HCT116 (cell line): ENCODE data around the gene P2RY12. TPM values are rescaled to one million over a fixed set of nuclear protein-coding genes. Genes with fewer than 3 reads are reported as not detected.

Experiments
- ATAC-seq: fragments of 200-7000 bp; cut with Tn5 transposase; 2 replicates; pipeline ENCODE4 v1.9.1; 2020; ENCODE audit warnings: mild to moderate bottlenecking, moderate library complexity
- BruUV-seq: library from RNA; stranded (reverse); fragments of 400-500 nt; replicated peaks from 2 replicates; lab custom pipeline; 2021; lab: Mats Ljungman, UMichigan
- CTCF ChIA-PET: fragments of 300-600 bp; sonication (Branson Sonifier 250); formaldehyde crosslinking; loops from one replicate; lab custom pipeline; 2021; ENCODE audit warnings: antibody characterized with exemption; lab: Charles Lee
- POLR2A ChIA-PET: fragments of 300-600, 350-600 bp; sonication (Branson Sonifier 250); formaldehyde crosslinking; loops from one replicate; lab custom pipeline; 2021; ENCODE audit warnings: antibody characterized with exemption; lab: Charles Lee
- RAD21 ChIA-PET, 2 experiments: fragments of 300-600 bp; sonication (Branson Sonifier 250); formaldehyde crosslinking; loops; one replicate each; lab custom pipeline; 2023; ENCODE audit warnings: low total read pairs in 2 of 2; ENCODE audit not compliant: uncharacterized antibody in 2 of 2, unreplicated experiment in 2 of 2, low non-redundant PET in 1 of 2; lab: Charles Lee
- DNase-seq: peaks from one replicate; pipeline ENCODE4 v3.0.0-alpha.2; 2010; ENCODE audit warnings: low read depth, low spot score
- H2AFZ ChIP-seq: fragments of 200-600 bp; shearing (Covaris generic), sonication (generic); 2 replicates; pipeline ENCODE4 v1.6.1; 2017; ENCODE audit warnings: low read depth, mixed run types, mixed read lengths, antibody characterized with exemption, low read length; ENCODE audit not compliant: poor library complexity, severe bottlenecking
- H3K27ac ChIP-seq: 2 replicates; pipeline ENCODE4 v1.5.1; 2012; ENCODE audit warnings: low read depth, low read length
- H3K27me3 ChIP-seq: fragments of 200-600 bp; sonication (generic); 2 replicates; pipeline ENCODE4 v1.6.1; 2016; ENCODE audit warnings: mixed run types, low read length, mixed read lengths; ENCODE audit not compliant: insufficient read depth
- H3K36me3 ChIP-seq, 2 experiments: fragments of 200-500 bp in 1 of 2; fragments of 200-600 bp in 1 of 2; sonication (Bioruptor generic) in 1 of 2; sonication (generic) in 1 of 2; 2 replicates each; pipeline versions ENCODE4 v1.5.1 to v1.6.1; 2014 to 2016; ENCODE audit warnings: low read length in 2 of 2, inconsistent platforms in 1 of 2, mixed read lengths in 1 of 2, mixed run types in 1 of 2; ENCODE audit not compliant: insufficient read depth in 2 of 2, control insufficient read depth in 1 of 2
- H3K4me1 ChIP-seq, 2 experiments: fragments of 200-600 bp in 1 of 2; sonication (generic) in 1 of 2; 2 replicates each; pipeline versions ENCODE4 v1.5.1 to v1.6.1; 2012 to 2017; ENCODE audit warnings: low read length in 2 of 2, inconsistent platforms in 1 of 2, mild to moderate bottlenecking in 1 of 2, mixed read lengths in 1 of 2, mixed run types in 1 of 2, moderate library complexity in 1 of 2; ENCODE audit not compliant: insufficient read depth in 2 of 2, control insufficient read depth in 1 of 2
- H3K4me2 ChIP-seq: fragments of 200-600 bp; sonication (generic); 2 replicates; pipeline ENCODE4 v1.6.1; 2017; ENCODE audit warnings: mixed run types, low read length, mixed read lengths
- H3K4me3 ChIP-seq, 2 experiments: fragments of 200-600 bp in 1 of 2; sonication (generic) in 1 of 2; replicated peaks in 1 of 2; 2 replicates each; pipeline ENCODE4 v1.5.1; 2011 to 2016; ENCODE audit warnings: low read length in 2 of 2, control low read depth in 1 of 2, low read depth in 1 of 2, mild to moderate bottlenecking in 1 of 2, mixed read lengths in 1 of 2, mixed run types in 1 of 2
- H3K79me2 ChIP-seq: fragments of 200-600 bp; sonication (generic); 2 replicates; pipeline ENCODE4 v1.6.1; 2017; ENCODE audit warnings: mild to moderate bottlenecking, mixed run types, low read length, moderate library complexity, mixed read lengths; ENCODE audit not compliant: insufficient read depth
- H3K9ac ChIP-seq: fragments of 200-600 bp; sonication (generic); 2 replicates; pipeline ENCODE4 v1.6.1; 2016; ENCODE audit warnings: low read length, mixed read lengths
- H3K9me2 ChIP-seq: fragments of 200-600 bp; sonication (generic), shearing (Covaris generic); 2 replicates; pipeline ENCODE4 v1.6.1; 2017; ENCODE audit warnings: mixed run types, mild to moderate bottlenecking, moderate library complexity; ENCODE audit not compliant: insufficient read depth
- H3K9me3 ChIP-seq, 2 experiments: fragments of 200-500 bp in 1 of 2; fragments of 200-600 bp in 1 of 2; sonication (Bioruptor generic) in 1 of 2; sonication (generic) in 1 of 2; 2 replicates each; pipeline ENCODE4 v1.6.1; 2014 to 2017; ENCODE audit warnings: low read length in 2 of 2, mixed read lengths in 2 of 2, inconsistent platforms in 1 of 2, low read depth in 1 of 2, mild to moderate bottlenecking in 1 of 2, mixed run types in 1 of 2, moderate library complexity in 1 of 2; ENCODE audit not compliant: control insufficient read depth in 1 of 2, insufficient read depth in 1 of 2
- H4K20me1 ChIP-seq: fragments of 200-600 bp; sonication (generic), shearing (Covaris generic); 2 replicates; pipeline ENCODE4 v1.6.1; 2017; ENCODE audit warnings: mixed run types, mild to moderate bottlenecking, moderate library complexity; ENCODE audit not compliant: insufficient read depth
- CBX3 ChIP-seq: IDR thresholded peaks from 2 replicates; pipeline ENCODE4 v1.6.1; 2012; ENCODE audit warnings: low read depth
- CEBPB ChIP-seq: IDR thresholded peaks from 2 replicates; pipeline ENCODE4 v1.6.1; 2012; ENCODE audit warnings: low read depth
- EGR1 ChIP-seq: IDR thresholded peaks from 2 replicates; pipeline ENCODE4 v1.6.1; 2012; ENCODE audit warnings: low read depth
- ELF1 ChIP-seq: IDR thresholded peaks from 2 replicates; pipeline ENCODE4 v1.6.1; 2012; ENCODE audit warnings: low read depth, borderline replicate concordance
- EZH2 ChIP-seq: fragments of 200-600 bp; sonication (generic); IDR thresholded peaks from 2 replicates; pipeline ENCODE4 v1.6.1; 2017; ENCODE audit warnings: antibody characterized with exemption, mixed run types
- EZH2phosphoT487 ChIP-seq: fragments of 200-600 bp; IDR thresholded peaks from 2 replicates; pipeline ENCODE4 v1.6.1; 2018; ENCODE audit warnings: antibody characterized with exemption, borderline replicate concordance
- FOSL1 ChIP-seq: IDR thresholded peaks from 2 replicates; pipeline ENCODE4 v1.6.1; 2012; ENCODE audit warnings: low read depth
- JUND ChIP-seq: IDR thresholded peaks from 2 replicates; pipeline ENCODE4 v1.6.1; 2012
- MAX ChIP-seq: IDR thresholded peaks from 2 replicates; pipeline ENCODE4 v1.6.1; 2012
- POLR2A ChIP-seq: IDR thresholded peaks from 2 replicates; pipeline ENCODE4 v1.7.0; 2011; ENCODE audit warnings: borderline replicate concordance; ENCODE audit not compliant: insufficient read depth, insufficient read length; ENCODE audit errors: extremely low read depth
- POLR2AphosphoS5 ChIP-seq: IDR thresholded peaks from 2 replicates; pipeline ENCODE4 v1.6.1; 2011; ENCODE audit warnings: mild to moderate bottlenecking, low read depth, low read length, moderate library complexity
- RAD21 ChIP-seq: IDR thresholded peaks from 2 replicates; pipeline ENCODE4 v1.6.1; 2012; ENCODE audit warnings: low read depth, mild to moderate bottlenecking
- SIN3A ChIP-seq: IDR thresholded peaks from 2 replicates; pipeline ENCODE4 v1.6.1; 2012; ENCODE audit warnings: low read depth
- SP1 ChIP-seq: IDR thresholded peaks from 2 replicates; pipeline ENCODE4 v1.6.1; 2012; ENCODE audit warnings: low read depth
- SRF ChIP-seq: IDR thresholded peaks from 2 replicates; pipeline ENCODE4 v1.6.1; 2012; ENCODE audit warnings: low read depth
- TCF7L2 ChIP-seq: IDR thresholded peaks from 2 replicates; pipeline ENCODE4 v1.7.0; 2011; ENCODE audit warnings: borderline replicate concordance, inconsistent platforms; ENCODE audit not compliant: insufficient read depth, insufficient read length; ENCODE audit errors: extremely low read depth
- YY1 ChIP-seq: IDR thresholded peaks from 2 replicates; pipeline ENCODE4 v1.6.1; 2011; ENCODE audit warnings: low read length, low read depth, moderate library complexity, mild to moderate bottlenecking; ENCODE audit not compliant: insufficient replicate concordance; ENCODE audit errors: extremely low read depth
- ZFX ChIP-seq: fragments of 450-650 bp; IDR thresholded peaks from 2 replicates; pipeline ENCODE4 v1.6.1; 2017
- intact Hi-C: fragments of 100-400 bp; cut with micrococcal nuclease; formaldehyde crosslinking; loops from 2 replicates; pipeline ENCODE4 v1.10.0; 2022
- total RNA-seq: library from RNA; stranded (reverse); gene quantifications from one replicate; pipeline ENCODE4 v1.2.1, GENCODE V29; 2021; ENCODE audit not compliant: unreplicated experiment
- TF ChIP-seq, protein P1 (sequence below): IDR thresholded peaks from 2 replicates; pipeline ENCODE4 v1.6.1; 2011; ENCODE audit warnings: mild to moderate bottlenecking, low read length, moderate library complexity; ENCODE audit not compliant: insufficient replicate concordance; ENCODE audit errors: extremely low read depth
- TF ChIP-seq, protein P2 (sequence below), 3 experiments: fragments of 200-600 bp in 1 of 3; sonication (generic) in 1 of 3; IDR thresholded peaks in 2 of 3; conservative IDR thresholded peaks in 1 of 3; 2 replicates each; pipeline ENCODE4 v1.5.1; 2012 to 2017; ENCODE audit warnings: low read depth in 2 of 3, low read length in 2 of 3, antibody characterized with exemption in 1 of 3, borderline replicate concordance in 1 of 3, control low read depth in 1 of 3, mild to moderate bottlenecking in 1 of 3, mixed read lengths in 1 of 3, mixed run types in 1 of 3, moderate library complexity in 1 of 3; ENCODE audit not compliant: insufficient read depth in 1 of 3

The P2RY12 gene
- total RNA-seq, 1 experiment from 2014 or later: not detected

GRCh38 chr3:151329363-151329762 is 55.2 kb downstream of the P2RY12 start, which contains the start of gene P2RY13:
Gene P2RY13 (minus strand): TSS chr3:151329549. CDS start chr3:151329528, 21 bp downstream.
- Histone ChIP-seq H3K9me3 (no peaks in the 10 kb centered on the region), H4K20me1 (no peaks in the 10 kb centered on the region), H3K9me2 (no peaks in the 10 kb centered on the region), H3K9ac (peak within 1 kb of the TSS; percentile 12; the same call in 1 of the 2 replicates), H2AFZ (peak within 1 kb of the TSS; percentile 47), H3K27ac (no peak within 1 kb of the TSS), H3K27me3 (no peaks in the 10 kb centered on the region), H3K4me2 (peak within 1 kb of the TSS; percentile 66), H3K36me3 (no peaks in the 10 kb centered on the region), H3K4me1 (peaks cover 15 to 22% of the 10 kb centered on the region in 2 experiments), H3K4me3 (peak within 1 kb of the TSS in 1 of 2 experiments; percentile 40; a peak in 2 of 4 replicates), H3K79me2 (no peaks in the 10 kb centered on the region)
- intact Hi-C loops: no loop called here
- ChIA-PET POLR2A (no interaction called here), CTCF (no interaction called here), RAD21 (no interaction called here)
- DNase-seq: no peak
- ATAC-seq: no peak
- no TSS peak for BruUV-seq
- no peak for TF ChIP-seq EGR1
- no peak for TF ChIP-seq SP1
- TF ChIP-seq POLR2AphosphoS5: no peak
- TF ChIP-seq, protein P1, sequence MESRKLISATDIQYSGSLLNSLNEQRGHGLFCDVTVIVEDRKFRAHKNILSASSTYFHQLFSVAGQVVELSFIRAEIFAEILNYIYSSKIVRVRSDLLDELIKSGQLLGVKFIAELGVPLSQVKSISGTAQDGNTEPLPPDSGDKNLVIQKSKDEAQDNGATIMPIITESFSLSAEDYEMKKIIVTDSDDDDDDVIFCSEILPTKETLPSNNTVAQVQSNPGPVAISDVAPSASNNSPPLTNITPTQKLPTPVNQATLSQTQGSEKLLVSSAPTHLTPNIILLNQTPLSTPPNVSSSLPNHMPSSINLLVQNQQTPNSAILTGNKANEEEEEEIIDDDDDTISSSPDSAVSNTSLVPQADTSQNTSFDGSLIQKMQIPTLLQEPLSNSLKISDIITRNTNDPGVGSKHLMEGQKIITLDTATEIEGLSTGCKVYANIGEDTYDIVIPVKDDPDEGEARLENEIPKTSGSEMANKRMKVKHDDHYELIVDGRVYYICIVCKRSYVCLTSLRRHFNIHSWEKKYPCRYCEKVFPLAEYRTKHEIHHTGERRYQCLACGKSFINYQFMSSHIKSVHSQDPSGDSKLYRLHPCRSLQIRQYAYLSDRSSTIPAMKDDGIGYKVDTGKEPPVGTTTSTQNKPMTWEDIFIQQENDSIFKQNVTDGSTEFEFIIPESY: no peak
- no peak for TF ChIP-seq TCF7L2
- TF ChIP-seq EZH2: no peak
- no peak for TF ChIP-seq POLR2A
- TF ChIP-seq MAX: no peak
- no peak for TF ChIP-seq RAD21
- TF ChIP-seq CBX3: no peak
- TF ChIP-seq FOSL1: no peak
- TF ChIP-seq ZFX: no peak
- TF ChIP-seq SRF: no peak
- no peak for TF ChIP-seq CEBPB
- no peak for TF ChIP-seq SIN3A
- TF ChIP-seq ELF1: no peak
- no peak for TF ChIP-seq EZH2phosphoT487
- TF ChIP-seq JUND: no peak
- TF ChIP-seq, protein P2, sequence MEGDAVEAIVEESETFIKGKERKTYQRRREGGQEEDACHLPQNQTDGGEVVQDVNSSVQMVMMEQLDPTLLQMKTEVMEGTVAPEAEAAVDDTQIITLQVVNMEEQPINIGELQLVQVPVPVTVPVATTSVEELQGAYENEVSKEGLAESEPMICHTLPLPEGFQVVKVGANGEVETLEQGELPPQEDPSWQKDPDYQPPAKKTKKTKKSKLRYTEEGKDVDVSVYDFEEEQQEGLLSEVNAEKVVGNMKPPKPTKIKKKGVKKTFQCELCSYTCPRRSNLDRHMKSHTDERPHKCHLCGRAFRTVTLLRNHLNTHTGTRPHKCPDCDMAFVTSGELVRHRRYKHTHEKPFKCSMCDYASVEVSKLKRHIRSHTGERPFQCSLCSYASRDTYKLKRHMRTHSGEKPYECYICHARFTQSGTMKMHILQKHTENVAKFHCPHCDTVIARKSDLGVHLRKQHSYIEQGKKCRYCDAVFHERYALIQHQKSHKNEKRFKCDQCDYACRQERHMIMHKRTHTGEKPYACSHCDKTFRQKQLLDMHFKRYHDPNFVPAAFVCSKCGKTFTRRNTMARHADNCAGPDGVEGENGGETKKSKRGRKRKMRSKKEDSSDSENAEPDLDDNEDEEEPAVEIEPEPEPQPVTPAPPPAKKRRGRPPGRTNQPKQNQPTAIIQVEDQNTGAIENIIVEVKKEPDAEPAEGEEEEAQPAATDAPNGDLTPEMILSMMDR (IDR thresholded peaks at IDR 0.05 in 2 of 3, conservative IDR thresholded peaks at IDR 0.05 in 1 of 3; ENCODE audit: borderline replicate concordance in 1 of 3, insufficient read depth in 1 of 3, low read depth in 2 of 3, low read length in 2 of 3): no peak
- no peak for TF ChIP-seq YY1
